A549 (cell line): ENCODE measurements around the gene CLEC6A.

Source experiments
- ATOH8 ChIP-seq: fragments of 250-450 bp; sonication (Bioruptor Pico); IDR thresholded peaks from 2 replicates; pipeline ENCODE4 v1.5.0; 2020; ENCODE audit warnings: low read depth, mild to moderate bottlenecking, moderate library complexity
- CHD2 ChIP-seq: fragments of 150-350 bp; IDR thresholded peaks from 2 replicates; pipeline ENCODE4 v1.6.1; 2014; ENCODE audit warnings: low read length; ENCODE audit not compliant: partially characterized antibody
- ELK1 ChIP-seq: fragments of 150-350 bp; IDR thresholded peaks from 2 replicates; pipeline ENCODE4 v1.6.1; 2014; ENCODE audit warnings: low read depth, mild to moderate bottlenecking, low read length
- ESRRA ChIP-seq: fragments of 150-350 bp; IDR thresholded peaks from 2 replicates; pipeline ENCODE4 v1.6.1; 2014; ENCODE audit warnings: mild to moderate bottlenecking, low read length, borderline replicate concordance
- JUN ChIP-seq, 2 experiments: fragments of >200 bp; sonication (Bioruptor Twin); formaldehyde crosslinking; IDR thresholded peaks; 2 replicates in 1 of 2; 3 replicates in 1 of 2; pipeline ENCODE4 v1.6.1; 2016 to 2017
- MAFK ChIP-seq: fragments of 450-650 bp; IDR thresholded peaks from 2 replicates; pipeline ENCODE4 v1.6.1; 2014; ENCODE audit not compliant: partially characterized antibody
- SREBF2 ChIP-seq: fragments of 450-650 bp; IDR thresholded peaks from 2 replicates; pipeline ENCODE4 v1.6.1; 2014; ENCODE audit warnings: mild to moderate bottlenecking, moderate library complexity
- TF ChIP-seq, protein P1 (sequence below): IDR thresholded peaks from 2 replicates; pipeline ENCODE4 v1.6.1; 2012; ENCODE audit warnings: low read depth, borderline replicate concordance
- TF ChIP-seq, protein P2 (sequence below): fragments of 450-650 bp; IDR thresholded peaks from 2 replicates; pipeline ENCODE4 v1.6.1; 2014; ENCODE audit warnings: antibody characterized with exemption
- TF ChIP-seq, protein P3 (sequence below): fragments of >200 bp; sonication (Bioruptor Twin); formaldehyde crosslinking; IDR thresholded peaks from 3 replicates; pipeline ENCODE4 v1.5.1; 2016

GRCh38 chr12:8527250-8528130 lies 71.7 kb downstream of the CLEC6A start:
- TF ChIP-seq, protein P1, sequence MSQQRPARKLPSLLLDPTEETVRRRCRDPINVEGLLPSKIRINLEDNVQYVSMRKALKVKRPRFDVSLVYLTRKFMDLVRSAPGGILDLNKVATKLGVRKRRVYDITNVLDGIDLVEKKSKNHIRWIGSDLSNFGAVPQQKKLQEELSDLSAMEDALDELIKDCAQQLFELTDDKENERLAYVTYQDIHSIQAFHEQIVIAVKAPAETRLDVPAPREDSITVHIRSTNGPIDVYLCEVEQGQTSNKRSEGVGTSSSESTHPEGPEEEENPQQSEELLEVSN = no peak
- TF ChIP-seq ELK1 (no peak), JUN (IDR thresholded peaks at IDR 0.05) (no peak), ATOH8 (CRISPR knock-in tag) (no peak), MAFK (no peak), SREBF2 (no peak), ESRRA (no peak), CHD2 (no peak)
- TF ChIP-seq, protein P2, sequence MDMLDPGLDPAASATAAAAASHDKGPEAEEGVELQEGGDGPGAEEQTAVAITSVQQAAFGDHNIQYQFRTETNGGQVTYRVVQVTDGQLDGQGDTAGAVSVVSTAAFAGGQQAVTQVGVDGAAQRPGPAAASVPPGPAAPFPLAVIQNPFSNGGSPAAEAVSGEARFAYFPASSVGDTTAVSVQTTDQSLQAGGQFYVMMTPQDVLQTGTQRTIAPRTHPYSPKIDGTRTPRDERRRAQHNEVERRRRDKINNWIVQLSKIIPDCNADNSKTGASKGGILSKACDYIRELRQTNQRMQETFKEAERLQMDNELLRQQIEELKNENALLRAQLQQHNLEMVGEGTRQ = no peak
- TF ChIP-seq, protein P3, sequence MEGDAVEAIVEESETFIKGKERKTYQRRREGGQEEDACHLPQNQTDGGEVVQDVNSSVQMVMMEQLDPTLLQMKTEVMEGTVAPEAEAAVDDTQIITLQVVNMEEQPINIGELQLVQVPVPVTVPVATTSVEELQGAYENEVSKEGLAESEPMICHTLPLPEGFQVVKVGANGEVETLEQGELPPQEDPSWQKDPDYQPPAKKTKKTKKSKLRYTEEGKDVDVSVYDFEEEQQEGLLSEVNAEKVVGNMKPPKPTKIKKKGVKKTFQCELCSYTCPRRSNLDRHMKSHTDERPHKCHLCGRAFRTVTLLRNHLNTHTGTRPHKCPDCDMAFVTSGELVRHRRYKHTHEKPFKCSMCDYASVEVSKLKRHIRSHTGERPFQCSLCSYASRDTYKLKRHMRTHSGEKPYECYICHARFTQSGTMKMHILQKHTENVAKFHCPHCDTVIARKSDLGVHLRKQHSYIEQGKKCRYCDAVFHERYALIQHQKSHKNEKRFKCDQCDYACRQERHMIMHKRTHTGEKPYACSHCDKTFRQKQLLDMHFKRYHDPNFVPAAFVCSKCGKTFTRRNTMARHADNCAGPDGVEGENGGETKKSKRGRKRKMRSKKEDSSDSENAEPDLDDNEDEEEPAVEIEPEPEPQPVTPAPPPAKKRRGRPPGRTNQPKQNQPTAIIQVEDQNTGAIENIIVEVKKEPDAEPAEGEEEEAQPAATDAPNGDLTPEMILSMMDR = no peak
